Measurements from ENCODE around the gene HM13. TPM values are rescaled to one million over a fixed set of nuclear protein-coding genes. Genes with fewer than 3 reads are reported as not detected.
"Not testable (repeated sequence)": the region's sequence is repeated elsewhere in the genome, so short reads cannot be mapped to it uniquely, and the experiment has no call there.

The HM13 gene, protein sequence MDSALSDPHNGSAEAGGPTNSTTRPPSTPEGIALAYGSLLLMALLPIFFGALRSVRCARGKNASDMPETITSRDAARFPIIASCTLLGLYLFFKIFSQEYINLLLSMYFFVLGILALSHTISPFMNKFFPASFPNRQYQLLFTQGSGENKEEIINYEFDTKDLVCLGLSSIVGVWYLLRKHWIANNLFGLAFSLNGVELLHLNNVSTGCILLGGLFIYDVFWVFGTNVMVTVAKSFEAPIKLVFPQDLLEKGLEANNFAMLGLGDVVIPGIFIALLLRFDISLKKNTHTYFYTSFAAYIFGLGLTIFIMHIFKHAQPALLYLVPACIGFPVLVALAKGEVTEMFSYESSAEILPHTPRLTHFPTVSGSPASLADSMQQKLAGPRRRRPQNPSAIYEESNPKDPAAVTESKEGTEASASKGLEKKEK
- total RNA-seq, result 10 to 100 TPM; 68.7 to 86.7 TPM
- 97.5 TPM for polyA plus RNA-seq (ENCODE audit: insufficient read depth, low read depth, low replicate concordance)
- long read RNA-seq, donor 1, transcript HM13-224 (3 exons, 3,932 nt), result minor isoform, 6 of 83 reads
- long read RNA-seq, donor 1, transcript HM13-202 (12 exons, 1,606 nt), result major isoform, 28 of 83 reads
- long read RNA-seq, donor 1, partial matches to known transcripts, result 46 of 83 reads
- long read RNA-seq, donor 1, other reads (novel, unspliced or antisense), result 0 of 83 reads
- long read RNA-seq, donor 2, transcript HM13-202 (12 exons, 1,606 nt), result major isoform, 21 of 70 reads
- long read RNA-seq, donor 2, transcript HM13-224 (3 exons, 3,932 nt), result minor isoform, 5 of 70 reads
- long read RNA-seq, donor 2, partial matches to known transcripts, result 41 of 70 reads
- long read RNA-seq, donor 2, other reads (novel, unspliced or antisense), result 0 of 70 reads

DNA sequence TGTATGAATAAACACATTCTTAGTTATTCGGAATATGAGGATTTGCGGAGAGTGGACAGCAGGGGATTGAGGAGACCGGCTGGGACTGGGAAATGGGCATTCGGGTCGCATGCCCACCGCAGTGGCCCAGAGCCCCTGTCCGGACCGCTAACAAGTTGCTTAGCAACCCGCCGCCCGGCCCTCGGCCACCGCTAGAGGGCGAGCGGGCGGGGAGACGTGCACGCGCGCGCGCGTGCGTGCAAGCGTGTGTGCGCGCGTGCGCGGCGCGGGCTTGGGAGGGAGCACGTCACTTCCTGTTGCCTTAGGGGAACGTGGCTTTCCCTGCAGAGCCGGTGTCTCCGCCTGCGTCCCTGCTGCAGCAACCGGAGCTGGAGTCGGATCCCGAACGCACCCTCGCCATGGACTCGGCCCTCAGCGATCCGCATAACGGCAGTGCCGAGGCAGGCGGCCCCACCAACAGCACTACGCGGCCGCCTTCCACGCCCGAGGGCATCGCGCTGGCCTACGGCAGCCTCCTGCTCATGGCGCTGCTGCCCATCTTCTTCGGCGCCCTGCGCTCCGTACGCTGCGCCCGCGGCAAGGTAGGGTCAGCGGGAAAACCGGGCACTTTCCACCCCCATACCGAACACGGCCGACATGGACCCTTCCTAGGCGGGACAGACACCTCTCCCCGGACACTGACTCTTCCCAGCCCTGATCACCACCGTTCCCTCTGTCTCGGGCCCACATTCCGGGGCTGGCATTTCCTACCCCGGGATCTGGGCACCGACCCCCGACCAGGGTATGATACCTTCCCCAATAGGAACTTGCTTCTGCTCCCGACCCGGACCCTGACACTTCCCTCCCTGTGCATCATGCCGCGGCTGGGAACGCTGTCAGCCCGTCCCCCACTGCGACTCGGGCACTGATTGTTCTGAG, at the start of gene HM13:
Gene HM13 (plus strand): TSS at position 289 of the 918 bp plus-strand sequence. CDS start 110 bp downstream, at position 399.
- Histone ChIP-seq H3K27me3 (no peaks in the 10 kb centered on the region), H3K36me3 (ENCODE audit: low read depth, missing control alignments) (no peaks in the 10 kb centered on the region), H3K27ac (peak within 1 kb of the TSS; percentile 33 to 73), H3K4me3 (peak within 1 kb of the TSS; percentile 71 to 89), H3K9me3 (no peaks in the 10 kb centered on the region), H3K4me1 (peaks cover 27% of the 10 kb centered on the region)
- peak; percentile 94 for DNase-seq
- no peak for TF ChIP-seq POLR2A (IDR thresholded peaks at IDR 0.05)
- TF ChIP-seq, protein P1, sequence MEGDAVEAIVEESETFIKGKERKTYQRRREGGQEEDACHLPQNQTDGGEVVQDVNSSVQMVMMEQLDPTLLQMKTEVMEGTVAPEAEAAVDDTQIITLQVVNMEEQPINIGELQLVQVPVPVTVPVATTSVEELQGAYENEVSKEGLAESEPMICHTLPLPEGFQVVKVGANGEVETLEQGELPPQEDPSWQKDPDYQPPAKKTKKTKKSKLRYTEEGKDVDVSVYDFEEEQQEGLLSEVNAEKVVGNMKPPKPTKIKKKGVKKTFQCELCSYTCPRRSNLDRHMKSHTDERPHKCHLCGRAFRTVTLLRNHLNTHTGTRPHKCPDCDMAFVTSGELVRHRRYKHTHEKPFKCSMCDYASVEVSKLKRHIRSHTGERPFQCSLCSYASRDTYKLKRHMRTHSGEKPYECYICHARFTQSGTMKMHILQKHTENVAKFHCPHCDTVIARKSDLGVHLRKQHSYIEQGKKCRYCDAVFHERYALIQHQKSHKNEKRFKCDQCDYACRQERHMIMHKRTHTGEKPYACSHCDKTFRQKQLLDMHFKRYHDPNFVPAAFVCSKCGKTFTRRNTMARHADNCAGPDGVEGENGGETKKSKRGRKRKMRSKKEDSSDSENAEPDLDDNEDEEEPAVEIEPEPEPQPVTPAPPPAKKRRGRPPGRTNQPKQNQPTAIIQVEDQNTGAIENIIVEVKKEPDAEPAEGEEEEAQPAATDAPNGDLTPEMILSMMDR (IDR thresholded peaks at IDR 0.05), result peak; percentile 97 to 99 (median 98)
- intact Hi-C loops (cut with DNase I; ENCODE audit: low total_unique reads), result no loop called here
- WGBS, 2 donors, result 0 to 1% methylated on average over 46 to 68 of the region's 86 CpGs

DNA sequence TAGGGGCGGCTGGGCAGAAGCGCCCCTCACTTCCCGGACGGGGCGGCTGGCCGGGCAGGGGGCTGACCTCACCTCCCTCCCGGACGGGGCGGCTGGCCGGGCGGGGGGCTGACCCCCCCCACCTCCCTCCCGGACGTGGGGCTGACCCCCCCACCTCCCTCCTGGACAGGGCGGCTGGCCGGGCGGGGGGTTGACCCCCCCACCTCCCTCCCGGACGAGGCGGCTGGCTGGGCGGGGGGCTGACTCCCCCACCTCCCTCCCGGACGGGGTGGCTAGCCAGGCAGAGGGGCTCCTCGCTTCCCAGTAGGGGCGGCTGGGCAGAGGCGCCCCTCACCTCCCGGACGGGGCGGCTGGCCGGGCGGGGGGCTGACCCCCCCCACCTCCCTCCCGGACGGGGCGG, 43.3 kb upstream of the HM13 start:
- WGBS, 2 donors, result no CpG with 5 or more reads among the region's 33 CpGs
- H3K27ac ChIP-seq; H3K4me3 ChIP-seq; H3K36me3 ChIP-seq (ENCODE audit: low read depth, missing control alignments); intact Hi-C loops (cut with DNase I; ENCODE audit: low total_unique reads); DNase-seq; H3K27me3 ChIP-seq; H3K9me3 ChIP-seq: not testable (repeated sequence)
- H3K4me1 ChIP-seq, result peaks cover 25% of the 10 kb centered on the region

DNA sequence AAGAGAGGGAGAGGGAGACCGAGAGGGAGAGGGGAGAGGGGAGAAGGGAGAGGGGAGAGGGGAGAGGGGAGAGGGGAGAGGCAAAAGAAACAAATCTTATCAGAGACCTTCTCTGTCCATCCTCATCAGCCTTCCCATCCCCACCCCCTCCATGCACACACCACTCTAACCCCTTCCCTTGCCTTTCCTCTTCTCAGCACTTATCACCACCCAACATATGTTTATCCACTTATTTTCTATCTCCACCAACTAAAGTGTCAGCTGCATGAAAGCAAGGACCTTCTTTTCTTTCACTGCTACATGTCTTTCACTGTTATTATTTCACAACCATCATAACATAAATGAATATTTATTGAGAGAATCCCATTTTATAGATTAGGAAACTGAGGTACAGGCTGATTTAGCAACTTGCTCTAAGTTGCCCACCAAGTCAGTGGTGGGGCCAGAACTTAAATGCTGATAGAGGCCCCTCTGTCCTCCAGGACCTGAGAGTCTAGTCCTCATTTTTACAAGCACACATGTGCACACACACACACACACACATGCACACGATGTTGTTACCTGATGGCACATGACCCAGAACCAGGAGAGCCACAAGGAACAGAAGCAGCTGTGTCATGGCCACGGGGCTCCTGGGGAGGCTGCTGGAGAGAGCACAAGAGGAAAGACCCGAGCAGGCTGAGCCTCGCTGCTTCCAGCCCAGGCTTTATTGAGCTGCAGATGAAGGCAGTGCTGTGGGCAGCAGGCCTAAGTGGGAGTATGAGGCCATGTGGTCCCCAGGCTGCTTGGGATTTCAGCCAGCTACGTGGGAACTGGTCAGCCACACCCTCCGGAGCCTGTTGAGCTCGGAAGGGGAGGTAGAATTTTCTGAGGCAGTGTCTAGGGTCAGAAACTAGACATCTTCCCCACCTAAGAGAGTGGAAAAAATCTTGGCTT, 41.6 kb upstream of the HM13 start:
- Histone ChIP-seq H3K27me3 (no peaks in the 10 kb centered on the region), H3K27ac (no peak overlapping the region), H3K9me3 (no peaks in the 10 kb centered on the region), H3K4me1 (peaks cover 25% of the 10 kb centered on the region), H3K4me3 (no peak overlapping the region), H3K36me3 (ENCODE audit: low read depth, missing control alignments) (no peaks in the 10 kb centered on the region)
- intact Hi-C loops (cut with DNase I; ENCODE audit: low total_unique reads), result no loop called here
- WGBS, 2 donors, result 20 to 57% methylated on average over 7 of the region's 8 CpGs
- peak; percentile 70 for DNase-seq
- TF ChIP-seq POLR2A (IDR thresholded peaks at IDR 0.05), result no peak
- TF ChIP-seq, protein P1 (IDR thresholded peaks at IDR 0.05), result no peak

DNA sequence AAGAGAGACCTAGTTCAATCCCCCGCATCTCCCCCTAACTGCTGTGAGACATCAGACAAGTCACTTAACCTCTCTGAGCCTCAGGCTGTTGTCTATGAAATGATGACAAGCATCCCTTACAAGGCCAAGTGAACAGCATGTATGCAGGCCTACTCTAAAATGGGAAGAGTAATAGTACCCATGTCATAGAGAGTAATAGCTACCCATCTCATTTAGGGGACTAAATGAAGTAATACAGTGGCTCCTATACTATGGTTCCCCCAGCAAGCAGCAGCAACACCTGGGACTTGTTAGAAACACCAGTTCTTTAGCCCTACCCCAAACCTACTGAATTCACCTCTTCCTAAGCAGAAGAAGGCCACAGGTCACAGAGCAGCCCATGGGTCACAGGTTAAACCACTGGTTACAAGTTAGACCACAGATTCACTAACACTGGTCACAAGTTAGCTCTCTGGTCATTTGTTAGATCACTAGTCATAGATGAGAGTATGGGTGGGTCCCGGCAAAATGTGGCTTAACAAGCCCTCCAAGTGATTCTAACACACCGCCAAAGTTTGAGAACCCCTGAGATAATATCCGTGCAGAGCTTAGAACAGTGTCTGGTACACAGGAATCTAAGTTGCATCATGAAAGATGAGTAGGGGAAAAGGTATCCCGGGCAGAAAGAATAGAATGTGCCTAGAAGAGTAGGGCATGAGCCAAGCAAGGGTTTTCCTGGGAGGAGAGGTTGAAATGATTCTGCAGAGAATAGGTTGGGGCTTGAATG, 40.7 kb upstream of the HM13 start:
- no peaks in the 10 kb centered on the region for H3K9me3 ChIP-seq
- no peak for TF ChIP-seq POLR2A (IDR thresholded peaks at IDR 0.05)
- TF ChIP-seq, protein P1 (IDR thresholded peaks at IDR 0.05), result no peak
- no peak for DNase-seq
- no peak overlapping the region for H3K4me3 ChIP-seq
- peaks cover 25% of the 10 kb centered on the region for H3K4me1 ChIP-seq
- H3K27me3 ChIP-seq, result no peaks in the 10 kb centered on the region
- intact Hi-C loops (cut with DNase I; ENCODE audit: low total_unique reads), result no loop called here
- no peaks in the 10 kb centered on the region for H3K36me3 ChIP-seq (ENCODE audit: low read depth, missing control alignments)
- WGBS, 2 donors, result 76 to 78% methylated on average over 5 of the region's 5 CpGs
- no peak overlapping the region for H3K27ac ChIP-seq

Measured in testis (tissue), 5 donors.